Natural killer cell treated with Interleukin-12 subunit alpha and Interleukin-12 subunit beta and Interleukin-15 and Interleukin-18, amount 100 ng/mL, for 72 hours (primary cell): ENCODE measurements around the gene LYZL2. TPM values are rescaled to one million over a fixed set of nuclear protein-coding genes. Genes with fewer than 3 reads are reported as not detected.
A peak's percentile ranks its signal among the peaks of the same experiment; 100 is the strongest.
"Not testable (repeated sequence)": the region's sequence is repeated elsewhere in the genome, so short reads cannot be mapped to it uniquely, and the experiment has no call there.

Experiments
- ATAC-seq, 2 donors: fragments of 150-1000 bp; cut with Tn5 transposase in 1 of 2; sonication (Bioruptor Pico), chemical (Tn5 transposase) in 1 of 2; 2 replicates each; pipeline ENCODE4 v1.10.0; 2021
- DNase-seq: peaks from one replicate; pipeline ENCODE4 v3.0.0; 2022; ENCODE audit warnings: low spot score
- H3K27ac Mint-ChIP-seq, 2 donors: 1 replicate in 1 of 2; 2 replicates in 1 of 2; pipeline ENCODE4 v1.8.0; 2022; ENCODE audit warnings: mixed read lengths in 2 of 2, mild to moderate bottlenecking in 1 of 2, moderate library complexity in 1 of 2
- H3K27me3 Mint-ChIP-seq, 2 donors: 1 replicate in 1 of 2; 2 replicates in 1 of 2; pipeline ENCODE4 v1.8.0; 2022; ENCODE audit warnings: mixed read lengths in 2 of 2
- H3K36me3 Mint-ChIP-seq: one replicate; pipeline ENCODE4 v1.8.0; 2022; ENCODE audit warnings: mixed read lengths
- H3K4me1 Mint-ChIP-seq, 2 donors: 1 replicate in 1 of 2; 2 replicates in 1 of 2; pipeline ENCODE4 v1.8.0; 2022; ENCODE audit warnings: low read depth in 2 of 2, mixed read lengths in 2 of 2, mild to moderate bottlenecking in 1 of 2
- H3K4me3 Mint-ChIP-seq: one replicate; pipeline ENCODE4 v1.8.0; 2022; ENCODE audit warnings: mixed read lengths
- H3K9me3 Mint-ChIP-seq: 2 replicates; pipeline ENCODE4 v1.8.0; 2022; ENCODE audit warnings: mixed read lengths
- total RNA-seq, 2 donors: library from RNA; stranded (reverse); gene quantifications; one replicate each; pipeline ENCODE4 v1.2.3, GENCODE V29; 2022

LYZL2 gene
- total RNA-seq, result not detected

GRCh38 chr10:30629653-30630052 lies at the start of gene LYZL2:
LYZL2 (minus strand) TSS chr10:30629753; CDS start chr10:30626915, 2,838 bp downstream.
- H3K27ac Mint-ChIP-seq, result no peak within 1 kb of the TSS
- no peaks in the 10 kb centered on the region for H3K9me3 Mint-ChIP-seq
- H3K4me3 Mint-ChIP-seq, result no peak within 1 kb of the TSS
- no peaks in the 10 kb centered on the region for H3K4me1 Mint-ChIP-seq
- ATAC-seq (no peak), DNase-seq (no peak)
- H3K27me3 Mint-ChIP-seq, result peaks cover 9 to 24% of the 10 kb centered on the region in 2 donors
- no peaks in the 10 kb centered on the region for H3K36me3 Mint-ChIP-seq

- peaks cover 23% of the 10 kb centered on the region for H3K36me3 Mint-ChIP-seq
- H3K9me3 Mint-ChIP-seq, H3K4me3 Mint-ChIP-seq, DNase-seq: not testable (repeated sequence)
- H3K27ac Mint-ChIP-seq, result peak overlapping the region; percentile 11 to 90
- H3K27me3 Mint-ChIP-seq, result peaks cover 20 to 22% of the 10 kb centered on the region in 2 donors
- peaks cover 0 to 45% of the 10 kb centered on the region in 2 donors for H3K4me1 Mint-ChIP-seq
- ATAC-seq, result peak; percentile 66 to 86
Observed at GRCh38 chr10:30677616-30678015, 48.1 kb upstream of the LYZL2 start.

DNA sequence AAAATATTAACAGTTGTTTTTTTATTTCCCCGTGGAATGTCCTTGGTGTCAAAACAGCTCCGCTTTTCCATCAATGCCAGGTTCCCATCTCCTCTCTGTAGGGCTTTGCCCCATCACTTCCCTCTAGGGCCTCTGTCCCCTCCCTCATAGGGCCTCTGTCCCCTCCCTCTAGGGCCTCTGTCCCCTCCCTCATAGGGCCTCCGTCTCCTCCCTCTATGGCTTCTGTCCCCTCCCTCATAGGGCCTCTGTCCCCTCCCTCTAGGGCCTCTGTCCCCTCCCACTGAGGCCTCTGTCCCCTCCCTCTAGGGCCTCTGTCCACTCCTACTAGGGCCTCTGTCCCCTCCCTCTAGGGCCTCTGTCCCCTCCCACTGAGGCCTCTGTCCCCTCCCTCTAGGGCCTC lies 47.6 kb upstream of the LYZL2 start:
- Mint-ChIP-seq H3K27me3 (peaks cover 20 to 24% of the 10 kb centered on the region in 2 donors), H3K4me1 (peaks cover 0 to 44% of the 10 kb centered on the region in 2 donors), H3K36me3 (peaks cover 23% of the 10 kb centered on the region), H3K4me3 (peak overlapping the region; percentile 60)
- DNase-seq, H3K27ac Mint-ChIP-seq, H3K9me3 Mint-ChIP-seq: not testable (repeated sequence)
- peak in 1 of 2 donors; percentile 50 for ATAC-seq

DNA sequence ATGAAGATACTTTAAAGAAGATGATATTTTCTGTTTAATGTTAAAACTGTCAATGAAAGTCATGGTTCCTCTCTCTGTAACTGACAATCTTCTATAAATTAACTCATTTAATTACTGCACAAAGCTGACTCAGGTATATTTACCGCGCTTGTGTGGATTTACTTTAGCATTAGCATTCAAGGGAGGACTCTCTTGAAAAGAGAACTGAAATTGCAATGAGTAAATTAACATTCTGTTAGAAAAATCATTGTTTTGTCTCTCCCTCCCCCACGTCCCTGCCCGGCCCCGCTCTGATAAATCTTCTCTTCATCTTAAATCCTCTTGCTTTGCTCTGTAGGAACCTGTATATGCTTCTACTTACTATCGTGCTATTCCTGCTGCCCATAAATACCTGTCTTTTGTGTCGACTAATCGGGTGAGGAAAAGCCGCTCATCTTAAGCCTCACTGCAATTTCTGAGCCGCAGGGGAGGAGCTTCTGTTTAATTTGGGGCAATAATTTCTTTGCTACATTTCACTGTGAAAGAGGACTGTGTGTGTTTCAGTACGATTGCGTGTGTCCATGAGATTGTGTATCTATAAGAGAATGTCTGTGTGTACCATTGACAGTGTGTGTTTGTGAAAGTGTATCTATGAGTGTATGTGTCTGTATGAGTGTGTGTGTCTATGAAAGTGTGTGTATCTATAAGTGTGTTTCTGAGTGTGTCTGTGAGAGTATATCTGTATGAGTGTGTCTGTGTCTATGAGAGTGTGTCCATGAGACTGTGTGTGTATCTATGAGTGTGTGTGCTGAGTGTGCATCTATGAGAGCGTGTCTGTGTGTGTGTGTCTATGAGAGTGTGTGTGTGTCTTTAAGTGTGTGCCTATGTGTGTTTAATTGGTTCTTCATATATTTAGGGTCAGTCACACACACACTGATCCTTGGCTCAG lies 46.5 kb upstream of the LYZL2 start:
- ATAC-seq (no peak), DNase-seq (no peak)
- Mint-ChIP-seq H3K36me3 (peaks cover 23% of the 10 kb centered on the region), H3K27me3 (peaks cover 15 to 22% of the 10 kb centered on the region in 2 donors), H3K4me1 (peaks cover 0 to 37% of the 10 kb centered on the region in 2 donors), H3K9me3 (no peaks in the 10 kb centered on the region), H3K4me3 (no peak overlapping the region), H3K27ac (no peak overlapping the region)

GRCh38 chr10:30674796-30675195 lies 45.2 kb upstream of the LYZL2 start:
- Mint-ChIP-seq H3K27me3 (peaks cover 8 to 25% of the 10 kb centered on the region in 2 donors), H3K27ac (peak overlapping the region in 1 of 2 donors; percentile 48), H3K4me1 (peaks cover 0 to 34% of the 10 kb centered on the region in 2 donors), H3K4me3 (peak overlapping the region; percentile 59), H3K9me3 (no peaks in the 10 kb centered on the region), H3K36me3 (peaks cover 14% of the 10 kb centered on the region)
- no peak for ATAC-seq
- DNase-seq, result no peak

DNA sequence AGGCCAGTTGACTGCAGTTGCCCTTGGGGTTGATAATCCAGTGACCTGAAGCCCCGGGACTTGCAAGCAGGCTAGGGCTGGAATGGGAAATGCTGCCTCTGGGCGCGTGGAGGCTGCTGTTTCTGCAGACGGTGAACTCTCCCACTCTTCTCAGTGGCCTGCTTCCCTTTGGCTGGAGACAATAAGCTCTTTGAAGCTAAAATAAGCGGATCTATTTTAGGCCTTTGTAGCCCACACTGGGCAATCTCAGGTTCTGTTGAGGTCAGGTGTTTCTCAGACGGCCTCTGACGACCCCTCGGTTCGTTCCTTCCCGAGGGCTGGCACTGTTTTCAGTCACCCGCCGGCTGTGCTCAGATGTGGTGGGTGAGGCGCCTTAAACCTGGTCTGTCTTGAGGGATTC lies 43.7 kb upstream of the LYZL2 start:
- H3K27ac Mint-ChIP-seq, H3K36me3 Mint-ChIP-seq, ATAC-seq, DNase-seq, H3K4me3 Mint-ChIP-seq, H3K9me3 Mint-ChIP-seq: not testable (repeated sequence)
- Mint-ChIP-seq H3K4me1 (peaks cover 0 to 19% of the 10 kb centered on the region in 2 donors), H3K27me3 (peaks cover 5 to 29% of the 10 kb centered on the region in 2 donors)

DNA sequence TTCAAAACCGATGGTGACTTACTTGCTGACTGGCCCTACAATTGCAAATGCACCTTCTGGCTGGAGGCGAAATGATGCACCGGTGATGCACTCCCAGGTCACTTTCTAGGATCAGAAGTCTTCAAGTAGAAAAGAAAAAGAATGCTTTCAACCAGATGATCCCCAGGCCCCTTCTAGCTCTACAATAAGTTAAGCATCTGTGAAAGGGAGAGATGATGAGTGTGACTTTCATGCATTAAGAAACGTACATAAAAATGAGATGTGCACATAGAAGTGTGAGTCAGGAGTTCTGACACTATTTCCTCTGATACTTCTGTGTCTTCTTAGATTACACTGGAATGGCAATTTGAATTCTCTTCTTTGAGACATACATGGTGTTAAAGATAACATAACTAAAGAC lies 42.8 kb upstream of the LYZL2 start:
- Mint-ChIP-seq H3K27me3 (peaks cover 5 to 29% of the 10 kb centered on the region in 2 donors), H3K4me1 (peaks cover 0 to 15% of the 10 kb centered on the region in 2 donors)
- H3K9me3 Mint-ChIP-seq, DNase-seq, H3K4me3 Mint-ChIP-seq, H3K27ac Mint-ChIP-seq, ATAC-seq, H3K36me3 Mint-ChIP-seq: not testable (repeated sequence)

DNA sequence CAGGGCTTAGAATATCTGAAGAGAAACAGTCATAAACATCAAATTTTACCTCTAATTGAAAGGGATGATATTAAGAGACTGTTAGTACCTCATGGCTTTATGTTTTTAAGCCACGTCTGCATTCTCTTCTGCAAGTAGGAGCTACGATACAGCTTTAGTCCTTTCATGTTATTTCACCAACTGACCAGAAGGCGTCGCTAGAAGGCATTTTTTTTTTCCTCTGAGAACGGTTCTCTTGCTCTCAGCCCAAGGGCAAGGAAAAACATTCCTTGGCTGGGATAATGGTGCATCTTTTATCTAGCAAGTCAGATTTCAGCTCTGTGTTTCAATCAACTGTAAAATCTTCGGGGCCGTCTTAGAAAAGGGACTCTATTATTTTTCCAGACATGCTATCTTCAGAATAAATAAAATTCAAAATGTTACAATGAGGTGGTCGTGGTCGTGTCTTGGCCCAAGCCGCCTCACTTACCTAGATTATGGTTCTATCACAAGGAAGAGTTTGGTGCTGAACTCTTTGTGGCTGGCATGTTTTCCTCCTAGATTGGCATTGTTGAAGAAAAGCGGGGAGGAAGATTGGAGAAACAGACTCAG lies 41.6 kb upstream of the LYZL2 start:
- peak in 1 of 2 donors; percentile 73 for ATAC-seq

GRCh38 chr10:30667982-30668381 lies 38.4 kb upstream of the LYZL2 start:
- Mint-ChIP-seq H3K4me1 (peaks cover 0 to 15% of the 10 kb centered on the region in 2 donors), H3K27me3 (peaks cover 11 to 43% of the 10 kb centered on the region in 2 donors)
- not testable (repeated sequence) for DNase-seq, H3K9me3 Mint-ChIP-seq, H3K4me3 Mint-ChIP-seq, H3K27ac Mint-ChIP-seq, ATAC-seq, H3K36me3 Mint-ChIP-seq

More for the DNA sequence above, 41.6 kb upstream of the LYZL2 start:
- peak overlapping the region; percentile 62 for H3K4me3 Mint-ChIP-seq
- no peaks in the 10 kb centered on the region for H3K36me3 Mint-ChIP-seq
- peaks cover 5 to 29% of the 10 kb centered on the region in 2 donors for H3K27me3 Mint-ChIP-seq
- peak overlapping the region in 1 of 2 donors; percentile 22 for H3K27ac Mint-ChIP-seq
- peaks cover 0 to 15% of the 10 kb centered on the region in 2 donors for H3K4me1 Mint-ChIP-seq
- DNase-seq, result no peak
- no peaks in the 10 kb centered on the region for H3K9me3 Mint-ChIP-seq

DNA sequence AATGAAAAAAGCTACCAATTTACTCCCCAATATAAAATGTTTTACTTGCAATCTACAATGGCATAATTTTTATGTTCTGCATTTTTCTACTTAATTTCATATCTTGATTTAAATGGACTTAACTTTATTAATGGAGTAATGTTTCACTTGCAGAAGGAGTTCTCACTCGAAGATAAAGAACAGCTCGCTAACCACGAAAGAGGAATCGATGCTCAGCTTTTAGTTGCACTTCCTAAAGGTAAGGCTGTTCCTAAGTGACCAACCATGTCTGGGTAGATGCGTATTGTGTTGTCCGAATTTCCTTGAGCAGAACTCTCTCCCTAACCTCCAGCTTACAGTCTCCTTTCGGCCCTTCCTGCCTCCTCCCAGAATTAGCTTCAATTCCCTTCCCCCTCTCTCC lies 33.9 kb upstream of the LYZL2 start:
- H3K27ac Mint-ChIP-seq, H3K9me3 Mint-ChIP-seq, H3K36me3 Mint-ChIP-seq, DNase-seq, H3K4me3 Mint-ChIP-seq, ATAC-seq, H3K4me1 Mint-ChIP-seq: not testable (repeated sequence)
- peaks cover 19 to 37% of the 10 kb centered on the region in 2 donors for H3K27me3 Mint-ChIP-seq

DNA sequence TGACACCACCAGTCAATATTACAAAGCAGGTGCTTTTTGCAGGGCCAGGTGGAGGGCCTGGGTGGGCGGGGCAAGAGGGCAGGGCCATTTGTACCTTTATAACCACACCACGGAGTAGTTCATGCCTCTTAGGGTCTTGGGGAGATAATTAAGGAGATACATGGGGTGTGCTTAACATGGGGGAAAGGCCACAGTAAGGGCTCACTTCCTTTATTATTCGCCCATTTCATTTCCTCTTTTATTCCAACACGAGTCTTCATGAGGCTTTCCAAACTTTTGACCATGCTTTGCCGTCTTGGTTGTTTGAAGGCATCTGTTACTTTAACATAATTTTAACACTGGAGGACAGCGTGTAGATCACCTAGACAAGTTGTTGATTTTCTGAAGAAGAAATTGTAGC lies 33.3 kb upstream of the LYZL2 start:
- Mint-ChIP-seq H3K27ac (no peak overlapping the region), H3K27me3 (peaks cover 22 to 43% of the 10 kb centered on the region in 2 donors), H3K36me3 (no peaks in the 10 kb centered on the region), H3K4me1 (no peaks in the 10 kb centered on the region), H3K9me3 (no peaks in the 10 kb centered on the region), H3K4me3 (no peak overlapping the region)
- no peak for ATAC-seq
- no peak for DNase-seq

- H3K27me3 Mint-ChIP-seq, result peaks cover 33 to 62% of the 10 kb centered on the region in 2 donors
- DNase-seq, H3K9me3 Mint-ChIP-seq, H3K27ac Mint-ChIP-seq, H3K4me3 Mint-ChIP-seq, H3K4me1 Mint-ChIP-seq, H3K36me3 Mint-ChIP-seq, ATAC-seq: not testable (repeated sequence)
Observed at GRCh38 chr10:30660314-30660713, 30.8 kb upstream of the LYZL2 start.

DNA sequence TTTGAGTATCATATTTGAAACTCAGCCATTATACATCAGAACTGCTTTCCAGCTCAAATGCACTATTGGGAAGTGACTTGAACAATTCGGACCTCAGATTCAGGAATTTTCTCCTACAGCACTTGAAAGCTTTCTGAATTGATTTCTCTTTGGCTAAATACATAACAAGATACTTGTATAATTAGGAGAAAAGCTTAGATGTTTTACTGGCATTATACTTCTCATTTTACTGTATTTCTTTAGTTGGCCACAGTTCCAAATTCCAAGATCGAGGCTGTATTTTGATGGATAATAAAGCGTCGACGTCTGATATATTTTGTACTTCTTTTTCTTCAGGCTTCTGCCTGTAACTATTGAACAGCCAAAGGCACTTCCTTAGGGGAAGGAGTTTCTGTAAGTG lies 26.7 kb upstream of the LYZL2 start:
- H3K27me3 Mint-ChIP-seq, result peaks cover 31 to 64% of the 10 kb centered on the region in 2 donors

GRCh38 chr10:30655001-30655400 lies 25.4 kb upstream of the LYZL2 start:
- not testable (repeated sequence) for ATAC-seq, DNase-seq, H3K4me1 Mint-ChIP-seq, H3K27ac Mint-ChIP-seq, H3K9me3 Mint-ChIP-seq, H3K4me3 Mint-ChIP-seq, H3K36me3 Mint-ChIP-seq
- H3K27me3 Mint-ChIP-seq, result peaks cover 31 to 57% of the 10 kb centered on the region in 2 donors

More for the DNA sequence above, 26.7 kb upstream of the LYZL2 start:
- Mint-ChIP-seq H3K36me3 (no peaks in the 10 kb centered on the region), H3K4me3 (no peak overlapping the region), H3K4me1 (no peaks in the 10 kb centered on the region), H3K27ac (no peak overlapping the region), H3K9me3 (no peaks in the 10 kb centered on the region)
- no peak for DNase-seq
- ATAC-seq, result no peak
